NT2/D1 (cell line): ENCODE measurements around the gene TERT.
A peak's percentile ranks its signal among the peaks of the same experiment; 100 is the strongest.

ENCODE experiments used
- DNase-seq: peaks from one replicate; pipeline ENCODE4 v3.0.0-alpha.2; 2011; ENCODE audit warnings: low read depth, low spot score
- H3K27me3 ChIP-seq: 2 replicates; pipeline ENCODE4 v1.6.0; 2011; ENCODE audit warnings: mild to moderate bottlenecking; ENCODE audit not compliant: insufficient read length, insufficient read depth
- H3K36me3 ChIP-seq: 2 replicates; pipeline ENCODE4 v1.6.1; 2011; ENCODE audit warnings: mild to moderate bottlenecking, low read length, mixed read lengths; ENCODE audit not compliant: insufficient read depth, insufficient read length
- H3K4me1 ChIP-seq: 2 replicates; pipeline ENCODE4 v1.5.1; 2011; ENCODE audit not compliant: insufficient read depth, insufficient read length
- H3K4me3 ChIP-seq: 2 replicates; pipeline ENCODE4 v1.5.1; 2011; ENCODE audit warnings: low read depth; ENCODE audit not compliant: insufficient read length
- H3K9ac ChIP-seq: 2 replicates; pipeline ENCODE4 v1.6.0; 2011; ENCODE audit warnings: low read depth; ENCODE audit not compliant: insufficient read length
- H3K9me3 ChIP-seq: 2 replicates; pipeline ENCODE4 v1.5.1; 2011; ENCODE audit warnings: mild to moderate bottlenecking, low read length; ENCODE audit not compliant: insufficient read depth
- SUZ12 ChIP-seq: IDR thresholded peaks from 2 replicates; pipeline ENCODE4 v1.6.1; 2011; ENCODE audit not compliant: insufficient read length, insufficient read depth; ENCODE audit errors: extremely low read depth
- YY1 ChIP-seq: IDR thresholded peaks from 2 replicates; pipeline ENCODE4 v1.6.1; 2011; ENCODE audit not compliant: insufficient read length, insufficient read depth
- ZNF274 ChIP-seq: IDR thresholded peaks from 2 replicates; pipeline ENCODE4 v1.6.1; 2011; ENCODE audit warnings: mild to moderate bottlenecking, low read depth, low read length

The TERT gene

GRCh38 chr5:1244255-1244654, 50.6 kb downstream of the TERT start:
- Histone ChIP-seq H3K27me3 (no peaks in the 10 kb centered on the region), H3K9me3 (no peaks in the 10 kb centered on the region), H3K4me1 (peaks cover 4% of the 10 kb centered on the region), H3K9ac (no peak overlapping the region), H3K4me3 (no peak overlapping the region), H3K36me3 (no peaks in the 10 kb centered on the region)
- no peak for TF ChIP-seq YY1
- no peak for TF ChIP-seq SUZ12
- TF ChIP-seq ZNF274: no peak
- DNase-seq: no peak

GRCh38 chr5:1243487-1244130, 51.3 kb downstream of the TERT start:
- Histone ChIP-seq H3K9me3 (no peaks in the 10 kb centered on the region), H3K4me3 (no peak overlapping the region), H3K36me3 (no peaks in the 10 kb centered on the region), H3K4me1 (peaks cover 4% of the 10 kb centered on the region), H3K27me3 (no peaks in the 10 kb centered on the region), H3K9ac (peak overlapping the region; percentile 50)
- TF ChIP-seq SUZ12 (no peak), YY1 (no peak), ZNF274 (no peak)
- no peak for DNase-seq

- Histone ChIP-seq H3K9ac (no peak overlapping the region), H3K4me1 (peaks cover 4% of the 10 kb centered on the region), H3K36me3 (no peaks in the 10 kb centered on the region), H3K9me3 (no peaks in the 10 kb centered on the region), H3K4me3 (no peak overlapping the region), H3K27me3 (no peaks in the 10 kb centered on the region)
- TF ChIP-seq YY1 (no peak), ZNF274 (no peak), SUZ12 (no peak)
- no peak for DNase-seq
Observed at GRCh38 chr5:1242733-1243486, 52.0 kb downstream of the TERT start.

GRCh38 chr5:1241509-1242080, 53.3 kb downstream of the TERT start:
- no peak overlapping the region for H3K9ac ChIP-seq
- TF ChIP-seq ZNF274 (no peak), SUZ12 (no peak), YY1 (no peak)
- no peaks in the 10 kb centered on the region for H3K9me3 ChIP-seq
- no peaks in the 10 kb centered on the region for H3K27me3 ChIP-seq
- H3K36me3 ChIP-seq: no peaks in the 10 kb centered on the region
- peaks cover 4% of the 10 kb centered on the region for H3K4me1 ChIP-seq
- H3K4me3 ChIP-seq: no peak overlapping the region
- DNase-seq: no peak

GRCh38 chr5:1240496-1241260, 54.2 kb downstream of the TERT start:
- Histone ChIP-seq H3K4me1 (peaks cover 4% of the 10 kb centered on the region), H3K4me3 (no peak overlapping the region), H3K27me3 (no peaks in the 10 kb centered on the region), H3K9ac (no peak overlapping the region), H3K9me3 (peaks cover under 1% of the 10 kb centered on the region), H3K36me3 (no peaks in the 10 kb centered on the region)
- no peak for TF ChIP-seq SUZ12
- TF ChIP-seq YY1: no peak
- TF ChIP-seq ZNF274: no peak
- no peak for DNase-seq

- TF ChIP-seq ZNF274 (no peak), YY1 (no peak), SUZ12 (no peak)
- H3K9me3 ChIP-seq: peaks cover 5% of the 10 kb centered on the region
- no peak overlapping the region for H3K9ac ChIP-seq
- DNase-seq: no peak
- H3K36me3 ChIP-seq: no peaks in the 10 kb centered on the region
- no peak overlapping the region for H3K4me3 ChIP-seq
- peaks cover 4% of the 10 kb centered on the region for H3K4me1 ChIP-seq
- H3K27me3 ChIP-seq: no peaks in the 10 kb centered on the region
Observed at GRCh38 chr5:1239505-1240251, 55.2 kb downstream of the TERT start.
